ENCODE measurements around the gene TTC28. TPM values are rescaled to one million over a fixed set of nuclear protein-coding genes. Genes with fewer than 3 reads are reported as not detected.

Gene TTC28
- total RNA-seq, 2 donors from 2014 or later: 94.2 to 170 TPM

DNA sequence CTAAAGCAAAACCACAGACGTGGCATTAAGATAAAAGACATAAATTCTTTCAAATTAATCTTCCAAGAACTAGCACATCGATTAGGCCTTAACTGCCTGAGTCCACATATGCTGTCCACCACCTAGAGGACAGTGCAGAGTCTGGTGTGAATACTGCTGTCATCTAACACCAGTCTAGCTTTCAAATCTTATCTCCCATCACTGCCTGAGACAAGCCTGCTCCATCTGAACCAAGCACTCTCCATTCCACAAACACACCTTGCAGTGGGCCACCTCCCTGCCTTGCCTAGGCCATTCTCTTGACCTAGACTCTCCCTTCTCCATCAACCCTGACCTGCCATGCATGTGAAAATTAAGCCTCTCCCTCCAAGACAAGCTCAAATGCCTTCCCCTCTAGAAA, 631.1 kb downstream of the TTC28 start:
- Histone ChIP-seq H3K27ac (no peak overlapping the region), H3K4me3 (no peak overlapping the region), H3K27me3 (replicated peaks; ENCODE audit: insufficient read depth) (no peaks in the 10 kb centered on the region), H3K36me3 (no peaks in the 10 kb centered on the region), H3K4me1 (ENCODE audit: control insufficient read depth in 1 of 2, low read depth in 2 of 2) (no peaks in the 10 kb centered on the region), H3K9me3 (no peaks in the 10 kb centered on the region)
- DNase-seq (ENCODE audit: low spot score): no peak
- TF ChIP-seq, protein P1, sequence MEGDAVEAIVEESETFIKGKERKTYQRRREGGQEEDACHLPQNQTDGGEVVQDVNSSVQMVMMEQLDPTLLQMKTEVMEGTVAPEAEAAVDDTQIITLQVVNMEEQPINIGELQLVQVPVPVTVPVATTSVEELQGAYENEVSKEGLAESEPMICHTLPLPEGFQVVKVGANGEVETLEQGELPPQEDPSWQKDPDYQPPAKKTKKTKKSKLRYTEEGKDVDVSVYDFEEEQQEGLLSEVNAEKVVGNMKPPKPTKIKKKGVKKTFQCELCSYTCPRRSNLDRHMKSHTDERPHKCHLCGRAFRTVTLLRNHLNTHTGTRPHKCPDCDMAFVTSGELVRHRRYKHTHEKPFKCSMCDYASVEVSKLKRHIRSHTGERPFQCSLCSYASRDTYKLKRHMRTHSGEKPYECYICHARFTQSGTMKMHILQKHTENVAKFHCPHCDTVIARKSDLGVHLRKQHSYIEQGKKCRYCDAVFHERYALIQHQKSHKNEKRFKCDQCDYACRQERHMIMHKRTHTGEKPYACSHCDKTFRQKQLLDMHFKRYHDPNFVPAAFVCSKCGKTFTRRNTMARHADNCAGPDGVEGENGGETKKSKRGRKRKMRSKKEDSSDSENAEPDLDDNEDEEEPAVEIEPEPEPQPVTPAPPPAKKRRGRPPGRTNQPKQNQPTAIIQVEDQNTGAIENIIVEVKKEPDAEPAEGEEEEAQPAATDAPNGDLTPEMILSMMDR (IDR thresholded peaks at IDR 0.05): no peak
- ATAC-seq (ENCODE audit: insufficient number of reproducible peaks, low FRiP score, low read depth): no peak

DNA sequence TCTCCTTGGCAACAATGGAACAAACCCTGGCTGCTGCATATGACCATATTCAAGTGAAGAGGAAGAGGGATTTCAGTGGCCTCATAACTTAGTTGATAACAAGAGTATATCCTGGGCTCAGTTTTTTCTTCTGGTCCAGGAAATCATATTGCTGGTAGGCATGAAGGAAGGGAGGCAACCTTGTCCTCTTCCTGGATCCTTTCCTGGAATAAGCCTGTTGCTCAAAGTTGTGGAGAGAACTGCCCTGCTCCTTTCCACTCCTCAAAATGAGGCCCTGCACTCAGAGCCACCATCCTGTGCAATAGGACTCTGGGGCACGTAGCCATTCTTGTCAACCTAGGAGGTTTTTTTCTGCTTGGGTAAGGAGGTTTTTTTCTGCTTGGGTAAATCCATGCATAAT, 631.9 kb downstream of the TTC28 start:
- H3K4me1 ChIP-seq (ENCODE audit: control insufficient read depth in 1 of 2, low read depth in 2 of 2): no peaks in the 10 kb centered on the region
- H3K36me3 ChIP-seq: no peaks in the 10 kb centered on the region
- DNase-seq (ENCODE audit: low spot score): no peak
- TF ChIP-seq, protein P1 (IDR thresholded peaks at IDR 0.05): no peak
- H3K9me3 ChIP-seq: no peaks in the 10 kb centered on the region
- H3K27ac ChIP-seq: no peak overlapping the region
- H3K4me3 ChIP-seq: no peak overlapping the region
- H3K27me3 ChIP-seq (replicated peaks; ENCODE audit: insufficient read depth): no peaks in the 10 kb centered on the region
- ATAC-seq (ENCODE audit: insufficient number of reproducible peaks, low FRiP score, low read depth): no peak

DNA sequence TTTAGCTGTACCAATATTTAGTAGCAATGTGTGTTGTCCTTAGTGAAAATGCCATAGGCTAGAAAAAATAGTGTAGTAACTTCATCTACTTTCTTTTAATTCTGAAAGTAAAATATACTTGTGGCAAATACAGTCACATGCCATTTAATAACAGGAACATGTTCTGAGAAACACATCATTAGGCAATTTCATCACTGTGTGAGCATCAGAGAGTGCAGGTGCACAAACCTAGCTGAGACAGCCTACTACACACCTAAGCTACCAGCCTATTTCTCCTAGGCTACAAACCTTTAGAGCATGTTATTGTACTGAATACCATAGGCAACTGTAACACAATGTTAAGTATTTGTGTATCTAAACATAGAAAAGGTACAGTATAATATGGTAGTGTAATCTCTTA, 633.5 kb downstream of the TTC28 start:
- H3K4me1 ChIP-seq (ENCODE audit: control insufficient read depth in 1 of 2, low read depth in 2 of 2): no peaks in the 10 kb centered on the region
- DNase-seq (ENCODE audit: low spot score) (no peak), ATAC-seq (ENCODE audit: insufficient number of reproducible peaks, low FRiP score, low read depth) (no peak)
- H3K4me3 ChIP-seq: no peak overlapping the region
- TF ChIP-seq, protein P1 (IDR thresholded peaks at IDR 0.05): no peak
- no peak overlapping the region for H3K27ac ChIP-seq
- H3K36me3 ChIP-seq: no peaks in the 10 kb centered on the region
- H3K27me3 ChIP-seq (replicated peaks; ENCODE audit: insufficient read depth): no peaks in the 10 kb centered on the region
- H3K9me3 ChIP-seq: no peaks in the 10 kb centered on the region

DNA sequence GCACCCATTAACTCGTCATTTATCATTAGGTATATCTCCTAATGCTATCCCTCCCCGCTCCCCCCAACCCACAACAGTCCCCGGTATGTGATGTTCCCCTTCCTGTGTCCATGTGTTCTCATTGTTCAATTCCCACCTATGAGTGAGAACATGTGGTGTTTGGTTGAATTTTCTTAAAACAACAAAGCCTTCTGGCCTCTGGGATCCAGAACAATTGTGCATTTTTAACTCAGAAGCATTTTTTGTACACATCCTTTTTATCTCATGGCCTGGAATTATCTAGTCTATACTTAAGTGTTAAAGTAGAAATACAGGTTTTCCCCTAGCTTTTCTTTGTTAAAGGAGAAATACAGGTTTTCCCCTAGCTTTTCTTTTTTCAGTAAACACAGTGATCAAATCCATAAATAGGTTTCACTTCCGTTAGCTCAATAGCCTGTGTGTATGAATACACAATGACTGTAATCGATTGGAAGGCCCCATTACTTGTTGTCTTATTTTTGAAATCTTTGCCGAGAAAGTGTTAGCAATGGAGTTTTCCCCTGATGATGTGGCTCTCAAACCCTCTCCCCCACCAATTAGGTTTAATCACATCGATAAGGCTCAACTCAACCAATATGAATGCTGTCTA, 635.0 kb downstream of the TTC28 start:
- no peak overlapping the region for H3K27ac ChIP-seq
- DNase-seq (ENCODE audit: low spot score): no peak

DNA sequence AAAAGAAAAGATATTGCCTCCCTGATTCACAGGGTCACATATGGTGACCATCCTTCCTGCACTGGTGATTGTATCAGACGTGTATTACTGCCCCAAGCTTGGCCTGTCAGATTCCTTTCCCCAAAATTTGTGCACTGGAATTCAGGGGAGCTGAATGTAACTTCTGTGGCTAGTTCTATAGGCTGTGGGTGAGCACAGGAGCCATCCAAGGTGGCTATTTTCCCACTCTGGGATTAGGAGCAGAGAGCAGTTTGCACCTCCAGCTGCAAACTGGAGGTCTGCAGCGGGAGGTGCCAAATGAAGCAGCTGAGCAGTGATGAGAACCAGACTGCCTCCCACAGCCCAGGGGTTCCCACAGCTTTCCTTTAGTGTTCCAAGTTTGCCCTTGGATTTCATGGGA, 636.4 kb downstream of the TTC28 start:
- Histone ChIP-seq H3K4me1 (ENCODE audit: control insufficient read depth in 1 of 2, low read depth in 2 of 2) (no peaks in the 10 kb centered on the region), H3K9me3 (no peaks in the 10 kb centered on the region), H3K4me3 (no peak overlapping the region), H3K27me3 (replicated peaks; ENCODE audit: insufficient read depth) (no peaks in the 10 kb centered on the region), H3K27ac (no peak overlapping the region), H3K36me3 (no peaks in the 10 kb centered on the region)
- no peak for DNase-seq (ENCODE audit: low spot score)
- TF ChIP-seq, protein P1 (IDR thresholded peaks at IDR 0.05): no peak
- ATAC-seq (ENCODE audit: insufficient number of reproducible peaks, low FRiP score, low read depth): no peak

More for the DNA sequence above, 635.0 kb downstream of the TTC28 start:
- TF ChIP-seq, protein P1 (IDR thresholded peaks at IDR 0.05): no peak
- no peaks in the 10 kb centered on the region for H3K4me1 ChIP-seq (ENCODE audit: control insufficient read depth in 1 of 2, low read depth in 2 of 2)
- H3K9me3 ChIP-seq: no peaks in the 10 kb centered on the region
- H3K36me3 ChIP-seq: no peaks in the 10 kb centered on the region
- no peak overlapping the region for H3K4me3 ChIP-seq
- no peak for ATAC-seq (ENCODE audit: insufficient number of reproducible peaks, low FRiP score, low read depth)
- H3K27me3 ChIP-seq (replicated peaks; ENCODE audit: insufficient read depth): no peaks in the 10 kb centered on the region

Data from thoracic aorta (tissue), 2 donors.